Measurements from ENCODE around the gene POMGNT2.

DNA sequence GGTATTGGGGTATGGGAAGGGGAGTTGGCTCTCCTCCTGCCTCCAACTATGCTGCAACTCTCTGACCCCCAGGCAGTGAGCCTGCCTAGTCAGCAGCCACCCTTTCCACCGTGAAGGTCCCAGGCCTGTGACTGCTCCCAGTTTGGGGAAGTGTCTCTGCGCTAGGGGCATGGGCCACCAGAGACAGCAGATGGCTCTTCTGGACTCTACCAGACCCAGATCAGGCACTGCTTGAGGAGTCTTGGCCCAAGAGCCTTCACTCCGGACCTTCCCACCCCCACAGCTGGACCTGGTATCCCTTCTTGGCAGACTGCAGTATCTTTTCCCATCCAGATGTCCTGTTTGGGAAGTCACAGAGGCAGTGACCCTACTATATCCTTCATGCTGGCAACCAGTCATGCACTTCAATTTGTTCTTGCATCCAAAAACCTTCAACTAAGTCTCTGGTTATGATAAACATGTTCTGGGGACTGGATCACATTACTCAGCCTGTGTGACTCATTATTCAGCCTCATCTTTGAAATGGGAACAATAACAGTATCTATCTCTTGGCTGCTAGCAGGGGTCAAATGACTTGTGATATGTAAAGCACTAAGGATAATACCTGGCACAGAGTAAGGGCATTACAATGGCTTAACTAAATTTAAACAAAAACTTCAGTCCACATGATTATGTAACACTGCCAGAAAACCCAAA lies 62.7 kb downstream of the POMGNT2 start:
- TF ChIP-seq BCL11A (tag by site-specific recombination; IDR thresholded peaks at IDR 0.05; ENCODE audit: low read depth) (no peak), ZNF501 (tag by site-specific recombination; IDR thresholded peaks at IDR 0.05) (no peak), ZNF24 (tag by site-specific recombination; IDR thresholded peaks at IDR 0.05) (no peak), SETDB1 (IDR thresholded peaks at IDR 0.05; ENCODE audit: insufficient read length, low read length) (no peak), ZNF157 (tag by site-specific recombination; IDR thresholded peaks at IDR 0.05) (no peak), ZNF302 (tag by site-specific recombination; IDR thresholded peaks at IDR 0.05; ENCODE audit: low read depth) (no peak), ZNF510 (tag by site-specific recombination; IDR thresholded peaks at IDR 0.05; ENCODE audit: insufficient replicate concordance) (no peak), KLF7 (tag by site-specific recombination; IDR thresholded peaks at IDR 0.05; ENCODE audit: borderline replicate concordance) (no peak), ZNF311 (tag by site-specific recombination; IDR thresholded peaks at IDR 0.05; ENCODE audit: borderline replicate concordance) (no peak)
- TF ChIP-seq, protein P1, sequence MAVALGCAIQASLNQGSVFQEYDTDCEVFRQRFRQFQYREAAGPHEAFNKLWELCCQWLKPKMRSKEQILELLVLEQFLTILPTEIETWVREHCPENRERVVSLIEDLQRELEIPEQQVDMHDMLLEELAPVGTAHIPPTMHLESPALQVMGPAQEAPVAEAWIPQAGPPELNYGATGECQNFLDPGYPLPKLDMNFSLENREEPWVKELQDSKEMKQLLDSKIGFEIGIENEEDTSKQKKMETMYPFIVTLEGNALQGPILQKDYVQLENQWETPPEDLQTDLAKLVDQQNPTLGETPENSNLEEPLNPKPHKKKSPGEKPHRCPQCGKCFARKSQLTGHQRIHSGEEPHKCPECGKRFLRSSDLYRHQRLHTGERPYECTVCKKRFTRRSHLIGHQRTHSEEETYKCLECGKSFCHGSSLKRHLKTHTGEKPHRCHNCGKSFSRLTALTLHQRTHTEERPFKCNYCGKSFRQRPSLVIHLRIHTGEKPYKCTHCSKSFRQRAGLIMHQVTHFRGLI (tag by site-specific recombination; IDR thresholded peaks at IDR 0.05): no peak
- TF ChIP-seq, protein P2, sequence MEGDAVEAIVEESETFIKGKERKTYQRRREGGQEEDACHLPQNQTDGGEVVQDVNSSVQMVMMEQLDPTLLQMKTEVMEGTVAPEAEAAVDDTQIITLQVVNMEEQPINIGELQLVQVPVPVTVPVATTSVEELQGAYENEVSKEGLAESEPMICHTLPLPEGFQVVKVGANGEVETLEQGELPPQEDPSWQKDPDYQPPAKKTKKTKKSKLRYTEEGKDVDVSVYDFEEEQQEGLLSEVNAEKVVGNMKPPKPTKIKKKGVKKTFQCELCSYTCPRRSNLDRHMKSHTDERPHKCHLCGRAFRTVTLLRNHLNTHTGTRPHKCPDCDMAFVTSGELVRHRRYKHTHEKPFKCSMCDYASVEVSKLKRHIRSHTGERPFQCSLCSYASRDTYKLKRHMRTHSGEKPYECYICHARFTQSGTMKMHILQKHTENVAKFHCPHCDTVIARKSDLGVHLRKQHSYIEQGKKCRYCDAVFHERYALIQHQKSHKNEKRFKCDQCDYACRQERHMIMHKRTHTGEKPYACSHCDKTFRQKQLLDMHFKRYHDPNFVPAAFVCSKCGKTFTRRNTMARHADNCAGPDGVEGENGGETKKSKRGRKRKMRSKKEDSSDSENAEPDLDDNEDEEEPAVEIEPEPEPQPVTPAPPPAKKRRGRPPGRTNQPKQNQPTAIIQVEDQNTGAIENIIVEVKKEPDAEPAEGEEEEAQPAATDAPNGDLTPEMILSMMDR (tag by site-specific recombination; IDR thresholded peaks at IDR 0.05): no peak
- TF ChIP-seq, protein P3, sequence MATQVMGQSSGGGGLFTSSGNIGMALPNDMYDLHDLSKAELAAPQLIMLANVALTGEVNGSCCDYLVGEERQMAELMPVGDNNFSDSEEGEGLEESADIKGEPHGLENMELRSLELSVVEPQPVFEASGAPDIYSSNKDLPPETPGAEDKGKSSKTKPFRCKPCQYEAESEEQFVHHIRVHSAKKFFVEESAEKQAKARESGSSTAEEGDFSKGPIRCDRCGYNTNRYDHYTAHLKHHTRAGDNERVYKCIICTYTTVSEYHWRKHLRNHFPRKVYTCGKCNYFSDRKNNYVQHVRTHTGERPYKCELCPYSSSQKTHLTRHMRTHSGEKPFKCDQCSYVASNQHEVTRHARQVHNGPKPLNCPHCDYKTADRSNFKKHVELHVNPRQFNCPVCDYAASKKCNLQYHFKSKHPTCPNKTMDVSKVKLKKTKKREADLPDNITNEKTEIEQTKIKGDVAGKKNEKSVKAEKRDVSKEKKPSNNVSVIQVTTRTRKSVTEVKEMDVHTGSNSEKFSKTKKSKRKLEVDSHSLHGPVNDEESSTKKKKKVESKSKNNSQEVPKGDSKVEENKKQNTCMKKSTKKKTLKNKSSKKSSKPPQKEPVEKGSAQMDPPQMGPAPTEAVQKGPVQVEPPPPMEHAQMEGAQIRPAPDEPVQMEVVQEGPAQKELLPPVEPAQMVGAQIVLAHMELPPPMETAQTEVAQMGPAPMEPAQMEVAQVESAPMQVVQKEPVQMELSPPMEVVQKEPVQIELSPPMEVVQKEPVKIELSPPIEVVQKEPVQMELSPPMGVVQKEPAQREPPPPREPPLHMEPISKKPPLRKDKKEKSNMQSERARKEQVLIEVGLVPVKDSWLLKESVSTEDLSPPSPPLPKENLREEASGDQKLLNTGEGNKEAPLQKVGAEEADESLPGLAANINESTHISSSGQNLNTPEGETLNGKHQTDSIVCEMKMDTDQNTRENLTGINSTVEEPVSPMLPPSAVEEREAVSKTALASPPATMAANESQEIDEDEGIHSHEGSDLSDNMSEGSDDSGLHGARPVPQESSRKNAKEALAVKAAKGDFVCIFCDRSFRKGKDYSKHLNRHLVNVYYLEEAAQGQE (tag by site-specific recombination; IDR thresholded peaks at IDR 0.05): no peak
